Astrocyte of the spinal cord (primary cell): Measurements from ENCODE around the gene CDH12.
"Not testable (repeated sequence)": the region's sequence is repeated elsewhere in the genome, so short reads cannot be mapped to it uniquely, and the experiment has no call there.

ENCODE experiments used
- DNase-seq: peaks from one replicate; pipeline ENCODE4 v3.0.0; 2011; ENCODE audit warnings: low read depth, low spot score
- H3K4me3 ChIP-seq: 2 replicates; pipeline ENCODE4 v1.5.1; 2011; ENCODE audit warnings: low read depth, mild to moderate bottlenecking, low read length, moderate library complexity
- in situ Hi-C: cut with HindIII; loops from 2 replicates; pipeline ENCODE4 v1.10.0; 2017; ENCODE audit warnings: low sequenced_read_pairs
- TF ChIP-seq, protein P1 (sequence below): IDR thresholded peaks from 2 replicates; pipeline ENCODE4 v1.5.1; 2012; ENCODE audit warnings: low read depth, mild to moderate bottlenecking, low read length, inconsistent platforms

Gene CDH12

DNA sequence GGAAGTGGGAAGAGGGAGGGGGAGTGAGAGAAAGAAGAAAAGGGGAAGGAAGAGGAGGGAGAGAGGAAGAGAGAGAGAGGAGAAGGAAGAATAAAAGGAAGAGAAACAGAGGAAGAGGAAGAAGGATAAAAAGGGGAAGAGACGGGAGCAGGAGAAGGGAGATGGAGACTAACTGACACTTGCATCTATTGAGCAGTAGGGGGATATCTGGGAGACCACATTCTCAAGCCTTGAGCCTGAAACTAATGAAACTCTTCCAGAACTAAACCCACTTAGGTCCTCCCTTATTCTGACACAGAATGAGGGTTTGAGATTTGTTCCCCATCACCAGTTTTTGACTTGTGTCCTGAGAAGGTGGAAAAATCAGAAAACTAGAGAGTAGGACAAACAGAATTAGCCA lies 533.3 kb downstream of the CDH12 start:
- in situ Hi-C loops, result no loop called here
- DNase-seq, result no peak
- no peak overlapping the region for H3K4me3 ChIP-seq
- TF ChIP-seq, protein P1, sequence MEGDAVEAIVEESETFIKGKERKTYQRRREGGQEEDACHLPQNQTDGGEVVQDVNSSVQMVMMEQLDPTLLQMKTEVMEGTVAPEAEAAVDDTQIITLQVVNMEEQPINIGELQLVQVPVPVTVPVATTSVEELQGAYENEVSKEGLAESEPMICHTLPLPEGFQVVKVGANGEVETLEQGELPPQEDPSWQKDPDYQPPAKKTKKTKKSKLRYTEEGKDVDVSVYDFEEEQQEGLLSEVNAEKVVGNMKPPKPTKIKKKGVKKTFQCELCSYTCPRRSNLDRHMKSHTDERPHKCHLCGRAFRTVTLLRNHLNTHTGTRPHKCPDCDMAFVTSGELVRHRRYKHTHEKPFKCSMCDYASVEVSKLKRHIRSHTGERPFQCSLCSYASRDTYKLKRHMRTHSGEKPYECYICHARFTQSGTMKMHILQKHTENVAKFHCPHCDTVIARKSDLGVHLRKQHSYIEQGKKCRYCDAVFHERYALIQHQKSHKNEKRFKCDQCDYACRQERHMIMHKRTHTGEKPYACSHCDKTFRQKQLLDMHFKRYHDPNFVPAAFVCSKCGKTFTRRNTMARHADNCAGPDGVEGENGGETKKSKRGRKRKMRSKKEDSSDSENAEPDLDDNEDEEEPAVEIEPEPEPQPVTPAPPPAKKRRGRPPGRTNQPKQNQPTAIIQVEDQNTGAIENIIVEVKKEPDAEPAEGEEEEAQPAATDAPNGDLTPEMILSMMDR, result no peak

DNA sequence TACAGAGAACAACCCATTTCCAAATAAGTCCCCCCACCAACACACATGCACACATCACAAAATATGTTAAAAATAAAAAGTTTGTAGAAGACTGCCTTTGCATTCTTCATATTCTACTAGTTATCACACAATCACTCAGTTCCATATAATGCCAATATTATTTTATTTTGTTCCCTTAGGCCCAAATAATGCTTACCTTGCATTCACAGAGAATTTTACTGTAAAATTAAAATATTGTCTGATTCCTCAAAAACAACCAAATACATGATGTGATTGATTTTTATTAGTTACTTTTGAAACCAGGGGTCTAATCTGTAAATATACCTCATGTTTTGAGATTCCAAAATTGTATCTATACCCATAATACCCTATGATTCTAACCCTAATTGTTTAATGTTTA lies 536.9 kb downstream of the CDH12 start:
- TF ChIP-seq, protein P1, result no peak
- H3K4me3 ChIP-seq, result no peak overlapping the region
- no peak for DNase-seq
- in situ Hi-C loops, result no loop called here

DNA sequence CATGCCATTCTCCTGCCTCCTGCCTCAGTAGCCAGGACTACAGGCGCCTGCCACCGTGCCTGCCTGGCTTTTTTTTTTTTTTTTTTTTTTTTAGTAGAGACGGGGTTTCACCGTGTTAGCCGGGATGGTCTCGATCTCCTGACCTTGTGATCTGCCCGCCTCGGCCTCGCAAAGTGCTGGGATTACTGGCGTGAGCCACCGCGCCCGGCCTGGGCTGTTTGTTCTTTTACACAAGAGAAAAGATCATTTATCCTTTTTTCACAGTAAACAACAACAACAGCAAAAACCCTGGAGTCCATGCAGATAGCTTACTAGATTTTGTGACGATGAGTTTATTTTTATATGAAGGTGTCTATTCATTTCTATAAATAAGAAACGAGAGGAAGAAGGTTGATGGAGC lies 538.1 kb downstream of the CDH12 start:
- H3K4me3 ChIP-seq, in situ Hi-C loops, DNase-seq: not testable (repeated sequence)

DNA sequence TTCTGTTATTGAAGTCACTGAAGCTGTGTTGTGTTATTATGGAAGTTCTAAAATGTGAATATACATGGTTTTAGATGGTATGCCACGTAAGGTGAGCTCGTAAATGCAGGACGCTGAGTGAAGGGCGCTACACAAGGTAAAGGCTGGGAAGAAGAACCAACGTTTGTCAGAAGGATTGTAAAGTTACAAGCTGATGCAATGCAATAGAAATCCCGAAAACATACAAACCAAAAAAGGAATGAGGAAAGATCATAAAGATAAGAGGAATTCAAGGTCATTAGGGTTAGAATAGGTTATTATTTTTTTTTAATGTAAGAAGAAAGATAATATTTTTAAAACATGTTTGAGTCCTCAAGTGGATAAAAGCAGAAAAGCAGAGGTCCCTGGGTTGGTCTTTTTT lies 538.6 kb downstream of the CDH12 start:
- in situ Hi-C loops, result no loop called here
- no peak overlapping the region for H3K4me3 ChIP-seq
- no peak for DNase-seq
- TF ChIP-seq, protein P1, result no peak

DNA sequence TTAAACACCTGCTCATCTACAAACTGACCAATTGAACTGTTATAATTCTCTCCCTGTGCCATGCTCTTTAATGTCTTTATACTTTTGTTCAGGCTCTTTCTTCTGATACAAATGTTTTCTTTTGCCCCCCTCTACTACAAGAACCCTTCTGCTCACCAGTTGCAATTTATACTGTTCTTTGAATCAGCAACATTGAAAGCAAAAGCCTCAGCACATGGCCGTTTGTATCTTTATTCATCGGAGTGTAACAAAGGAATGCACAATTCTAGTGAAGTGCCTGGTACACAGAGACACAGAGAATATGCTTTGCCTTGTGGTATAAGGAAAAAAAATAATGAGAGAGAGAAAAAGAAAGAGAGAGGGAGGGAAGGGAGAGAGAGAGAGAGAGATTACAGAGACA lies 547.1 kb downstream of the CDH12 start:
- H3K4me3 ChIP-seq, result no peak overlapping the region
- no peak for DNase-seq
- in situ Hi-C loops, result no loop called here
- TF ChIP-seq, protein P1, result no peak

DNA sequence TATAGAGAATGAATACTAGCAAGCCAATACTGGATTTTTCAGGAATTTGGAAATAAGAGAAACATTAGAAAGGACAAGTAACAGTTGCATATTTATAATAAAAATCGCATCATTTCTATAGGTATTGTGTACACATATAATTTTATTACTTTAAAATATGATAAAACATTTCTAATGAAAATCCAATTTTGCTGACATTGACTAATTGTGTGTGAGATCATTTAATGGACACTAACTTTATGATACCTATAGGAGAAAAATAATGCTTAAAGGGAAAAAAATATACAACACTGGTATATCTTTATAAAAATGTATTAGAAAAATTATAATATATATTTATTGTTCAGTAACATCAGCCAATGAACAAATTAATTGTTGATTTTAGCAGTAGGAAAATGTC lies 557.3 kb downstream of the CDH12 start:
- no peak overlapping the region for H3K4me3 ChIP-seq
- in situ Hi-C loops, result no loop called here
- no peak for DNase-seq
- TF ChIP-seq, protein P1, result no peak

DNA sequence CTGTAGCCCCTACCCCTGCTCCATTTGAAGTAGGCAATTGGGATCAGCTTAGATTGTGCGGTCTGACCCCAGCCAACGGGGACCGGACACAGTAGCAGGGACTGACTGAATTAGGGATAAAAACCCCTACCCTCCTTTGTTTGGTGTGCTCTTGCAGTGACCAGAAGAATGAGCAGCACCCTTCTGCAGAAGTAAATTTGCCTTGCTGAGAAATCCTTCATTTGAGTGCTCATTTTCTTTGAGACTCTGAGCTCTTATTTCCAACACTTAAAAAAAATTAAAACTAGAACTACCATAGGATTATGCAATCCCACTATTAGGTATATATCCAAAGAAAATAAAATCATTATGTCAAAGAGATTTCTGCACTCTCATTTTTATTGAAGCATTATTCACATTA lies 560.0 kb downstream of the CDH12 start:
- in situ Hi-C loops, result no loop called here
- no peak overlapping the region for H3K4me3 ChIP-seq
- TF ChIP-seq, protein P1, result no peak
- DNase-seq, result no peak
